Right lobe of liver (tissue), 4 donors: ENCODE results near the gene TNFRSF21.

Source experiments
- CTCF ChIP-seq, 4 donors: fragments of 200-600 bp in 3 of 4; fragments of 450-650 bp in 1 of 4; IDR thresholded peaks; one replicate each; pipeline versions ENCODE4 v1.5.1 to v1.8.0; 2016 to 2022; ENCODE audit warnings: antibody characterized with exemption in 4 of 4, mild to moderate bottlenecking in 2 of 4
- POLR2A ChIP-seq: fragments of 450-650 bp; IDR thresholded peaks from one replicate; pipeline ENCODE4 v1.6.1; 2017; ENCODE audit warnings: antibody characterized with exemption, mild to moderate bottlenecking
- donor health status: DM: no; HTN: no; CAD: no.
- donor health status: DM: no; HTN: no; CAD: no.
- donor health status: DM: no; HTN: yes; CAD: no.

GRCh38 chr6:47345761-47346160 is 36.1 kb upstream of the TNFRSF21 start:
- no peak for TF ChIP-seq POLR2A
- TF ChIP-seq CTCF (IDR thresholded peaks at IDR 0.05), result no peak
